Body of pancreas (tissue), 4 donors: ENCODE measurements around the gene CFAP298. TPM values are rescaled to one million over a fixed set of nuclear protein-coding genes. Genes with fewer than 3 reads are reported as not detected.

ENCODE experiments used
- ATAC-seq: fragments of 150-250 bp; one replicate; pipeline ENCODE4 v1.9.1; 2016
- DNase-seq, 4 donors: peaks; one replicate each; pipeline ENCODE4 v3.0.0-alpha.2; 2019
- H3K27ac ChIP-seq, 4 donors: fragments of 200-600 bp; sonication (generic); 1 replicate in 3 of 4; 2 replicates in 1 of 4; pipeline versions ENCODE4 v1.5.1 to v1.6.1; 2016 to 2019; ENCODE audit warnings: mild to moderate bottlenecking in 1 of 4, mixed read lengths in 1 of 4, moderate library complexity in 1 of 4
- H3K27me3 ChIP-seq, 2 donors: fragments of 200-600 bp; sonication (generic); one replicate each; pipeline ENCODE4 v1.6.0; 2016; ENCODE audit warnings: mild to moderate bottlenecking in 1 of 2
- H3K36me3 ChIP-seq, 2 donors: fragments of 200-600 bp; sonication (generic); replicated peaks in 1 of 2; 2 replicates each; pipeline ENCODE4 v1.5.1; 2016; ENCODE audit warnings: low read depth in 2 of 2; ENCODE audit not compliant: insufficient read depth in 1 of 2
- H3K4me1 ChIP-seq: fragments of 200-600 bp; sonication (generic); one replicate; pipeline ENCODE4 v1.6.0; 2016
- H3K4me3 ChIP-seq, 2 donors: fragments of 200-600 bp; sonication (generic); 1 replicate in 1 of 2; 2 replicates in 1 of 2; pipeline ENCODE4 v1.5.1; 2016 to 2019
- H3K9me3 ChIP-seq, 3 donors: fragments of 200-600 bp; sonication (generic); 1 replicate in 2 of 3; 2 replicates in 1 of 3; pipeline ENCODE4 v1.5.1; 2016
- POLR2A ChIP-seq, 3 donors: fragments of 450-650 bp; IDR thresholded peaks; one replicate each; pipeline ENCODE4 v1.6.1; 2016; ENCODE audit warnings: antibody characterized with exemption in 3 of 3, mild to moderate bottlenecking in 2 of 3
- WGBS, 2 donors: methylation state at CpG; one replicate each; pipeline ENCODE4 v1.1.5; 2017; 5-methylcytosine and 5-hydroxymethylcytosine counted together
- intact Hi-C: fragments of 100-400 bp; cut with DNase I; formaldehyde crosslinking; loops from one replicate; pipeline ENCODE4 v1.15.1; 2023
- small RNA-seq: library from RNA; depleted of rRNA; stranded (forward); fragments of <200 nt; gene quantifications from one replicate; pipeline ENCODE3, GENCODE V24; 2016
- total RNA-seq, 2 donors: library from RNA; depleted of rRNA; stranded (reverse); fragments of >200 nt; gene quantifications; one replicate each; pipeline ENCODE4 v1.1.0, GENCODE V29; 2016
- TF ChIP-seq, protein P1 (sequence below), 7 experiments: fragments of 450-650 bp in 4 of 7; fragments of 200-600 bp in 3 of 7; sonication (generic) in 3 of 7; IDR thresholded peaks; one replicate each; pipeline ENCODE4 v1.5.1; 2016 to 2019; ENCODE audit warnings: antibody characterized with exemption in 7 of 7

CFAP298 gene
- total RNA-seq, 2 donors from 2014 or later, result 15.2 to 23.3 TPM

DNA sequence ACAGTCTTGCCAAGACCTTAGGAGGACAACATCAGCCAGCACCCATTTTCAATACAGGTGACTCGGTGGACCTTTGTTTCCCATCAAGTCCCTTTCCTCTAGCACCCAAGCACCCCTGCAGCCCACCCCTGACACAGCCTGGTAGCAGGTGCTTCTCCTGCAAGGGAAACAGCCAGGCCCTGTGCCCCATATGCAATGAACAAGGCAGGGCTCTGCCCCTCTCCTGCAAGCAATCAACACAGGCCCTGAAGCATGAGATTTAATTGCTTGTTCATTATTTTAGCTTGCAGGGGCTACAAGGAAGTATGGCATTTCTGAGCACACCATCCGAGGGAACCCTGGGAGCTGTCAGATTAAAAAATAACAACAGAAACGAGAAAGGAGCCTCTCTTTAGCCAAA lies 62.3 kb downstream of the CFAP298 start:
- no peak overlapping the region for H3K27ac ChIP-seq
- H3K4me1 ChIP-seq, result no peaks in the 10 kb centered on the region
- no peaks in the 10 kb centered on the region for H3K27me3 ChIP-seq
- DNase-seq, result no peak
- H3K9me3 ChIP-seq, result no peaks in the 10 kb centered on the region
- H3K4me3 ChIP-seq, result no peak overlapping the region
- intact Hi-C loops, result no loop called here
- WGBS, 2 donors, result 50 to 69% methylated on average over 3 of the region's 3 CpGs
- no peak for ATAC-seq
- no peaks in the 10 kb centered on the region for H3K36me3 ChIP-seq
- TF ChIP-seq, protein P1, sequence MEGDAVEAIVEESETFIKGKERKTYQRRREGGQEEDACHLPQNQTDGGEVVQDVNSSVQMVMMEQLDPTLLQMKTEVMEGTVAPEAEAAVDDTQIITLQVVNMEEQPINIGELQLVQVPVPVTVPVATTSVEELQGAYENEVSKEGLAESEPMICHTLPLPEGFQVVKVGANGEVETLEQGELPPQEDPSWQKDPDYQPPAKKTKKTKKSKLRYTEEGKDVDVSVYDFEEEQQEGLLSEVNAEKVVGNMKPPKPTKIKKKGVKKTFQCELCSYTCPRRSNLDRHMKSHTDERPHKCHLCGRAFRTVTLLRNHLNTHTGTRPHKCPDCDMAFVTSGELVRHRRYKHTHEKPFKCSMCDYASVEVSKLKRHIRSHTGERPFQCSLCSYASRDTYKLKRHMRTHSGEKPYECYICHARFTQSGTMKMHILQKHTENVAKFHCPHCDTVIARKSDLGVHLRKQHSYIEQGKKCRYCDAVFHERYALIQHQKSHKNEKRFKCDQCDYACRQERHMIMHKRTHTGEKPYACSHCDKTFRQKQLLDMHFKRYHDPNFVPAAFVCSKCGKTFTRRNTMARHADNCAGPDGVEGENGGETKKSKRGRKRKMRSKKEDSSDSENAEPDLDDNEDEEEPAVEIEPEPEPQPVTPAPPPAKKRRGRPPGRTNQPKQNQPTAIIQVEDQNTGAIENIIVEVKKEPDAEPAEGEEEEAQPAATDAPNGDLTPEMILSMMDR (IDR thresholded peaks at IDR 0.05), result no peak
- no peak for TF ChIP-seq POLR2A (IDR thresholded peaks at IDR 0.05)

DNA sequence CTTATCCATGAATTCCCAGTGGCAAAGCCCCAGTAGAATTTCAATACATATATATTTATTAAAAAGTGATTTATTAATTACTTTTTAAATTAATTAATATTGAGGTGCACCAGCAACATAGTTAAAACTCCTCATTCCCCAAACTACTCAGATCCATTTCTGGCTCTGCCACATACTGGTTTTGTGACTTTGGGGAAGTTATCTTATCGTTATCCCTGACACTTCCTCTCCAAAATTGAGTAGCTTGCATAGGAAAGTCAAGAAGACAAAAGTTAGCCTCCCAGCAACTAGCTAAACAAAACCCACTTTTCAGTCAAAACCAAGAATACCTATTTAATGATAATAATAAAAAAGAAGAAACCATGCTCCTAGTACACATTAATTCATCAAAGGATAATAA lies 62.7 kb downstream of the CFAP298 start:
- Histone ChIP-seq H3K4me3 (no peak overlapping the region), H3K4me1 (no peaks in the 10 kb centered on the region), H3K36me3 (no peaks in the 10 kb centered on the region), H3K9me3 (no peaks in the 10 kb centered on the region), H3K27me3 (no peaks in the 10 kb centered on the region), H3K27ac (no peak overlapping the region)
- no peak for TF ChIP-seq POLR2A (IDR thresholded peaks at IDR 0.05)
- TF ChIP-seq, protein P1 (IDR thresholded peaks at IDR 0.05), result no peak
- intact Hi-C loops, result no loop called here
- ATAC-seq, result no peak
- 57 to 65% methylated on average over 1 of the region's 1 CpG for WGBS, 2 donors
- no peak for DNase-seq

Small RNA genes lying within 50 kb of the gene (small RNA-seq; reads per million reads assigned to genes)
- gene RNA5SP490, result not detected

Other genes starting within 250 kb of the CFAP298 start
- gene URB1, start 219.4 kb downstream of the CFAP298 start, total RNA-seq, result 10 to 100 TPM; 10.1 to 11.2 TPM
- 10 to 100 TPM; 16.5 to 24.4 TPM for gene EVA1C, start 199.7 kb downstream of the CFAP298 start, total RNA-seq
- under 1 TPM in 1 of 2 donors, not detected in 1; 0.26 TPM for gene TCP10L, start 26.9 kb downstream of the CFAP298 start, total RNA-seq
- gene SYNJ1, start 115.6 kb upstream of the CFAP298 start, total RNA-seq, result 1 to 10 TPM; 4.6 to 4.7 TPM
- 10 to 100 TPM; 51.9 to 84.0 TPM for gene PAXBP1, start 159.4 kb upstream of the CFAP298 start, total RNA-seq